Astrocyte of the spinal cord (primary cell): ENCODE results near the gene CPEB2.

ENCODE experiments used
- DNase-seq: peaks from one replicate; pipeline ENCODE4 v3.0.0; 2011; ENCODE audit warnings: low read depth, low spot score
- H3K4me3 ChIP-seq: 2 replicates; pipeline ENCODE4 v1.5.1; 2011; ENCODE audit warnings: low read depth, mild to moderate bottlenecking, low read length, moderate library complexity
- in situ Hi-C: cut with HindIII; loops from 2 replicates; pipeline ENCODE4 v1.10.0; 2017; ENCODE audit warnings: low sequenced_read_pairs
- TF ChIP-seq, protein P1 (sequence below): IDR thresholded peaks from 2 replicates; pipeline ENCODE4 v1.5.1; 2012; ENCODE audit warnings: low read depth, mild to moderate bottlenecking, low read length, inconsistent platforms

The CPEB2 gene

DNA sequence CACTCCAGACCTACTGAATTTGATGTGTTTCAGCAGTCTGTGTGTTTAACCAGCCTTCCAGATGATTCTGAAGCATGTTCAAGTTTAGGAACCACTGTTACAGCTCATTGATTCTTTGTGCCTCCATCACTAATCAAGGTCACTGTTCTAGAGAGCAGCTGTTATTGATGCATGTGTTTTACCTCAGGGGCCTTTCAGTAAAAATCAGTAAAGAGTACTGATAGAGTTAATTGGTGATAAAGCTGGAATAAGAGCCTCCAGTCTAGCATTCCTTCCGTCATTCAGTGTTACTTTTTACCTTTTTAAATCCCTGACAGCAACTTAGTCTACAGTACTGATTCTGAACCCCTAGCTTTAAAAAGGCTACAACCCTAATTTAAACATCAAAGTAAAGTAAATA, 12.9 kb downstream of the CPEB2 start:
- in situ Hi-C loops: no loop called here
- TF ChIP-seq, protein P1, sequence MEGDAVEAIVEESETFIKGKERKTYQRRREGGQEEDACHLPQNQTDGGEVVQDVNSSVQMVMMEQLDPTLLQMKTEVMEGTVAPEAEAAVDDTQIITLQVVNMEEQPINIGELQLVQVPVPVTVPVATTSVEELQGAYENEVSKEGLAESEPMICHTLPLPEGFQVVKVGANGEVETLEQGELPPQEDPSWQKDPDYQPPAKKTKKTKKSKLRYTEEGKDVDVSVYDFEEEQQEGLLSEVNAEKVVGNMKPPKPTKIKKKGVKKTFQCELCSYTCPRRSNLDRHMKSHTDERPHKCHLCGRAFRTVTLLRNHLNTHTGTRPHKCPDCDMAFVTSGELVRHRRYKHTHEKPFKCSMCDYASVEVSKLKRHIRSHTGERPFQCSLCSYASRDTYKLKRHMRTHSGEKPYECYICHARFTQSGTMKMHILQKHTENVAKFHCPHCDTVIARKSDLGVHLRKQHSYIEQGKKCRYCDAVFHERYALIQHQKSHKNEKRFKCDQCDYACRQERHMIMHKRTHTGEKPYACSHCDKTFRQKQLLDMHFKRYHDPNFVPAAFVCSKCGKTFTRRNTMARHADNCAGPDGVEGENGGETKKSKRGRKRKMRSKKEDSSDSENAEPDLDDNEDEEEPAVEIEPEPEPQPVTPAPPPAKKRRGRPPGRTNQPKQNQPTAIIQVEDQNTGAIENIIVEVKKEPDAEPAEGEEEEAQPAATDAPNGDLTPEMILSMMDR: no peak
- H3K4me3 ChIP-seq: no peak overlapping the region
- no peak for DNase-seq

DNA sequence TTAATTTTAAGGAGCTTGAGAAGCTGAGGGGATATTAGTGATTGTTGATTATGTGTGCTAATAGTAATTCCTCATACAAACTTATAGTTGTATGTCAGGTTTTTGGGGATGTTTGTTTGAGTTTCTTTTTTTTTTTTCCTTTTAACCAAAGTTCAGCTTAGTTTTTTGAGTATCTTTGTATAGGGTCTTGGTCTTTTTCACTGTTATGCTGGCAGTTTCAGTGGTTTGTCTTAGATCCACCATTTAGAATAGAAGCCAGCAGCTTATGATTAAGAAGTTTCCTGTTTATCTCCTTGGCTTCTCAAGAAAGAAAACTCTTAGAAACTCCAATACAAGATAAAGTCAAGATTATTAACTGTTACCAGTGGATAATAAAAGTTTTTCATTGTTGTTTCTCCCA, 16.1 kb downstream of the CPEB2 start:
- TF ChIP-seq, protein P1: no peak
- DNase-seq: no peak
- H3K4me3 ChIP-seq: no peak overlapping the region
- in situ Hi-C loops: no loop called here

DNA sequence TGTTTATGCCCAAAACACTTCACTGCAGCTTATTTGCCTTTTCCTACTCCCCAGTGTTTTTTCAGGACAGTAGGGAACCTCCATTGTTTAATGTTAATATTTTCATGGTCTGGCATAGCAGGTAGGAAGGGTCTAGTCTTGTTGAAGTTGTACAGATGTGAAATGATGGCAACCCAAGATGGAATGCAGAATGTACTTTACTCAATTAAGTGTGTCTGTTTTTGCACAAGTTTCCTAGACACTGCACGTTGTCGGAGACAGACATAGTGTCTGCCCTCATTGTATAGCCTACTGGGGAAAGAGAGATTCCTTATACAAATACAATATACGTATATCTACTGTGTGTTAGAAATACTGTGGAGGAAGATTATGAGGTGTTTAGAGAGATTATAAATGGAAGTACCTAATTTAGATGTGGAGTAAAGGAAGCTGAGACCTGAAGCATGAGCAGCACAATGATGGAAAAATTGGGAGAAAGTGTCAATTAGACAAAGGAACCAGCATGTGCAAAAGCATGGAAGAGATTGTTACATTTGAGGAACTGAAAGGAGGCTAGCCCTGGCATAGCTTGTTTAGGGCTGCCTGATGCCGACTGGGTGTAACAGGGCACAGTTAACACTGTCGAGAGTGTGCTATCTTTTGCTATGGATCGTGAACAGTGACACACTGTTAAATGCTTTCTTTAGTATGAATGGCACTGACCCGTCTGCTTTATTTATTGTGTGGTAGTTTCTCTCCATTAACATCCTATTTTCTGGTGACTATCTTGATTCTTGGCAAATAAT, 18.4 kb downstream of the CPEB2 start:
- no peak for DNase-seq
- TF ChIP-seq, protein P1: no peak
- in situ Hi-C loops: no loop called here
- no peak overlapping the region for H3K4me3 ChIP-seq

- in situ Hi-C loops: no loop called here
- TF ChIP-seq, protein P1: no peak
- no peak overlapping the region for H3K4me3 ChIP-seq
- no peak for DNase-seq
Measured at GRCh38 chr4:15021311-15021710, 19.0 kb downstream of the CPEB2 start.

- in situ Hi-C loops: no loop called here
- no peak for DNase-seq
- TF ChIP-seq, protein P1: no peak
- H3K4me3 ChIP-seq: no peak overlapping the region
Measured at GRCh38 chr4:15021946-15022345, 19.7 kb downstream of the CPEB2 start.

DNA sequence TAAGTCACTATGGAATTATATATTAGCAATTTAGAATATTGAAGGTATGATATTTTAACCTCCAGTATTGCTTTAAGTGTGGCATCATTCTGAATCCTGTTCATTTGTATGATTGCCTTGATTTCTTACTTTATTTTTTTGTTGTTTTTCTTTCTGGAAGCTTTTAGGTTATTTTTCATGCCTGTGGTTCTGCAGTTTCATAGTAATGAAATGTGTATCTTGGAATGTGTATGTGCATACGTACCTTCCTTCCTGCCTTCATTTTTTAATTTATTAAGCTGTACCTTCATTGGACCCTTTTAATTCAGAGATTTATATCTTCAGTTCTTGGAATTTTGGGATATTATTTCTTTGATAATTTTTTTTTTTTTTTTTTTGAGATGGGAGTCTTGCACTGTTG, 22.1 kb downstream of the CPEB2 start:
- TF ChIP-seq, protein P1: no peak
- no peak overlapping the region for H3K4me3 ChIP-seq
- no peak for DNase-seq
- in situ Hi-C loops: no loop called here

- in situ Hi-C loops: no loop called here
- TF ChIP-seq, protein P1: no peak
- no peak overlapping the region for H3K4me3 ChIP-seq
- no peak for DNase-seq
Measured at GRCh38 chr4:15025693-15026092, 23.4 kb downstream of the CPEB2 start.
